HG02678 (cell line): Measurements from ENCODE around the gene TUBB4A.

ENCODE experiments used
- ATAC-seq: cut with Tn5 transposase; IDR thresholded peaks from one replicate; pipeline ENCODE4 v1.9.1; 2021; ENCODE audit warnings: mild to moderate bottlenecking, moderate library complexity; ENCODE audit not compliant: unreplicated experiment

The TUBB4A gene

GRCh38 chr19:6472713-6473112, 29.4 kb downstream of the TUBB4A start:
- ATAC-seq: no peak

- ATAC-seq: no peak
Measured at GRCh38 chr19:6471076-6471475, 31.0 kb downstream of the TUBB4A start.

GRCh38 chr19:6470173-6470572, 31.9 kb downstream of the TUBB4A start:
- ATAC-seq: no peak

GRCh38 chr19:6467384-6467783, 34.7 kb downstream of the TUBB4A start:
- ATAC-seq: no peak

GRCh38 chr19:6466526-6467248, 35.4 kb downstream of the TUBB4A start:
- no peak for ATAC-seq

GRCh38 chr19:6465663-6466062, 36.4 kb downstream of the TUBB4A start:
- ATAC-seq: no peak

- ATAC-seq: no peak
Measured at GRCh38 chr19:6465006-6465405, 37.1 kb downstream of the TUBB4A start.

GRCh38 chr19:6464070-6464873, 37.8 kb downstream of the TUBB4A start, which contains the start of gene CRB3:
Gene CRB3 (plus strand): TSS chr19:6464271. CDS start chr19:6464702, 431 bp downstream.
- ATAC-seq: no peak

- peak; percentile 85 for ATAC-seq
Measured at GRCh38 chr19:6460099-6460884, 41.8 kb downstream of the TUBB4A start.

- ATAC-seq: peak; percentile 32
Measured at GRCh38 chr19:6459262-6460098, 42.6 kb downstream of the TUBB4A start, which contains the start of gene SLC25A23. Gene SLC25A23 (minus strand): TSS chr19:6459792. CDS start chr19:6459628, 164 bp downstream.

- no peak for ATAC-seq
Measured at GRCh38 chr19:6458695-6459261, 43.3 kb downstream of the TUBB4A start.

- no peak for ATAC-seq
Measured at GRCh38 chr19:6457958-6458694, 44.0 kb downstream of the TUBB4A start.

- ATAC-seq: no peak
Measured at GRCh38 chr19:6455924-6456323, 46.2 kb downstream of the TUBB4A start.

GRCh38 chr19:6453951-6454565, 48.1 kb downstream of the TUBB4A start:
- ATAC-seq: no peak

- no peak for ATAC-seq
Measured at GRCh38 chr19:6452899-6453298, 49.2 kb downstream of the TUBB4A start.

GRCh38 chr19:6452223-6452614, 49.9 kb downstream of the TUBB4A start:
- no peak for ATAC-seq

- no peak for ATAC-seq
Measured at GRCh38 chr19:6451583-6452222, 50.4 kb downstream of the TUBB4A start.

GRCh38 chr19:6450166-6450565, 51.9 kb downstream of the TUBB4A start:
- no peak for ATAC-seq
